Activated CD4-positive, CD25-positive, alpha-beta regulatory T cell treated with anti-CD3 and anti-CD28 coated beads, Interleukin-2, amount 50 U/mL, for 72 hours (primary cell): Measurements from ENCODE around the gene BTG1.
A peak's percentile ranks its signal among the peaks of the same experiment; 100 is the strongest.

Experiments
- DNase-seq: peaks from one replicate; pipeline ENCODE4 v3.0.0; 2021

BTG1 gene, protein sequence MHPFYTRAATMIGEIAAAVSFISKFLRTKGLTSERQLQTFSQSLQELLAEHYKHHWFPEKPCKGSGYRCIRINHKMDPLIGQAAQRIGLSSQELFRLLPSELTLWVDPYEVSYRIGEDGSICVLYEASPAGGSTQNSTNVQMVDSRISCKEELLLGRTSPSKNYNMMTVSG

DNA sequence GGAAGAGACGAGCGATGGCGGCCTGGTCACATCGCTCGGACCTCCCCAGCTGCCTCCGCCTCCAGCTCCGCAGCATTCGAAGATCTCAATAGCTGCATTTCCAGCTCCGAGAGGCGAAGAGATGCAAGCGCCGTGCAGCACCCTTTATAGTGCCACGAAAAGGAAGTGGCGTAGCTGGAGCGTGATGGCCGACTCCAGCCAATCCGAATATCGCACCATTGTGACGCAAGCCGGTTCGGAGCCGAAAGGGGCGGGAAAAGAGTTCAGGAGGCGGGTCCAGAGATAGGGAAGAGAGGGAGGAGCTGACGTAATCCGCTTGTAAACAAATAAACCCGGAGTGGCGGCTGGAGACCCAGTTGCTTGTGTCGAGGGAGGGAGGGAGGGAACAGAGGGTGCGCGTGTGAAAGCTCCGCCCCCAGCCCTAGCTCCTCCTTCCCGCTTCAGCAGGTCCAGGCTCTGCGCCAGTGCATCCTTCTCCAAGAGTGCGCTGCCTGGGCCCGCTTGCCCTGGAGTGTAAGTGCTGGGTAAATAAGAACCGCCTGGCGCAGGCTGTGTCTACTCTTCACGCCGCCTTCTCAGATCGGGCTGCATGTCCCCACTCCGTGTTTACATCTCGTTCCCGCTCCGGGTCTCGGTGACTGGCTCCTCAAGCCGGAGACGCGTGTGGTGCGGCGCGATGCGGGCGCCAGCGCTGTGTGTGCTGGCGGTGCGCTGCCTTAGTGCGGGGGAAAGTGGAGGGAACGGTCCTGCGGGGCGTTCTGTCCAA, at the start of gene BTG1:
Gene BTG1 (minus strand): TSS at position 116 of the 766 bp plus-strand sequence. CDS start 311 bp downstream, outside the sequence.
- peak; percentile 95 for DNase-seq

DNA sequence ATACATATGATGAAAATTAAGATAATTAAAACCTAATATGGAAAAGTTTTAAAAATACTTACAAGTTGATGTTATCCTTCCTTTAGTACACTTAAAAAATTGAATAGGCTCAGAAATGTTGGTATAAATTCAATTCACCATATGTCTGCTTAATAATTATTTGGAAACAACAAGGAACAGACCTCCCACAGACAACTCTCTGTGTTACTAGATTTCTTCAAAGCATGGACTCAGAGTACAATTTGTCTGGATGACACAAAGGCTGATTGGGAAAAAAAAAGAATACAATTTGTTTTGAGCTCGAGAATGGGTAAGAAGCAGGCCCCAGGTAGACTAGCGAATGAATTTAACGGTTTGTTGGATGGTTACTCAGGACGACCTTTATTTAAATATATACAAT, 48.9 kb upstream of the BTG1 start:
- DNase-seq, result no peak

DNA sequence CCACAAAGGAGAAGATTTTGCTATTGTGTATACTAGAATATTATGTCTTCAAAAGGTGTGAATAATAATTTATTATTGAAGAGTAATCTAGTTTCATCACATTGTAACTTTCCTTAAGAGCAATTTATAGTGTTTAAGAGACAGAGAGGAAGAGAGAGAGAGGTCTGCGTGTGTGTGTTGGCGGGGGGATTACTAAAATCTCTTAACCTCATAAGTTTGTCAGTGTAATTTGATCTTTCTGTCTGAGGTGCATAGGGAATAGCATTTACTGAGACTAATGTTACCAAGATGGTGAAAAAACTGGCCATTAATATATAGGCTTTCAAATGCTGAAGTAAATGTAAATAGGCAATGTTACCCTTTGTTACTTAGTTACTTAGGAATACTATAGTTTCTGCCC, 48.2 kb upstream of the BTG1 start:
- DNase-seq, result no peak

DNA sequence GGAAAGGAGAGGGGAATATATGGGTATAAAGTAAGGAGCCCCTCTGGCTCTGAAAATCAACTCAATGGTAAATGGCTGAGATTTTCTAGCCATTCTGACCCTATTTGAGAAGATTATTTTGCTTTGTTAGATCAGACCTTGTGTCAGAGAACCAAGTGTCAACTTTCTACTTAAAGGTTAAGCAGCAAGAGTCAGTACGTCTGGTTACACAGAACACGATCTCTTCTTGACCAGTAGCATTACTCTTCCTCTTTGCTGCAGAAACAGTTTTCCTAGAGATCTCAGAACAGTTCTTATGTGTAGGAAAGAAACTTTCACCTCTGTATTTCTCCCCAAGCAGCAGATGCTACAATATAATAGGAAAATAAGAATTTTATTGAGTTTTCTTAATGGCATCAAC, 47.4 kb upstream of the BTG1 start:
- DNase-seq, result no peak

DNA sequence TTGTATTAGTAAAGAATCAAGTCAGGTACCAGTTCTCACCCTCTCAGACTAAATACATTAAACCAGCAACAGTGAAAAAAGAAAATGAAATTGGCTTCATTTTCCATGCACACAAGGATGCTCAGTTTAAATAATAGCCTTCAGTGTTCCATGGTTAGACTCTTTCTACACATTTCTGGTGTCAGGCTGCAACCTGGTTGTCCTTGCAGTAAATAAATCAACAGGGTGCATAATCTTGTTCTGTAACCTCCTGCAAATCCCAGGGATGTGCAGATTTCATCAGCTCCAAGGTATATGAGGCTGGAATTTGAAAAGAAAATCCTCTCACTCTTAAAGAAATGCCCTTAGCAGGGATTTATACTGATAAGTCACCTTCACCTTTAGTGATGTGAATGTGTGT, 46.7 kb upstream of the BTG1 start:
- DNase-seq, result no peak

DNA sequence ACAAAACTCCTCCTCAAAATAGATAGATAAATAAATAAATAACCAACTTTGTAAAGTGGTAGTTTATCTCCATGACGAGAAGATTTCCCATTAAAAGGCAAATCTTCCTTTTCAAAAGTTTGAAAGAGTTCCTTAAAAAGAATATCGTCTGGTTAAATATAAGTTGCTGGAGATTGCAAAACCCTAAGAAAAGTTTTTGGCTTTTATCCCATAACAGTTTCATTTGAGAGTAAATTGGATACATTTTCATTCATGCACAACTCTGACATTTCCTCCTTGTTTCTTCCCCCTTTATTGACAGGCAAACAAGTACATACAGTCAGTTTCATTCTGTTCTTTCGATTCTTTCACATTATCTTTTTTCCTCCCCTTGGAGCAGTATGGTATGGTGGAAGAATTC, 45.4 kb upstream of the BTG1 start:
- no peak for DNase-seq

DNA sequence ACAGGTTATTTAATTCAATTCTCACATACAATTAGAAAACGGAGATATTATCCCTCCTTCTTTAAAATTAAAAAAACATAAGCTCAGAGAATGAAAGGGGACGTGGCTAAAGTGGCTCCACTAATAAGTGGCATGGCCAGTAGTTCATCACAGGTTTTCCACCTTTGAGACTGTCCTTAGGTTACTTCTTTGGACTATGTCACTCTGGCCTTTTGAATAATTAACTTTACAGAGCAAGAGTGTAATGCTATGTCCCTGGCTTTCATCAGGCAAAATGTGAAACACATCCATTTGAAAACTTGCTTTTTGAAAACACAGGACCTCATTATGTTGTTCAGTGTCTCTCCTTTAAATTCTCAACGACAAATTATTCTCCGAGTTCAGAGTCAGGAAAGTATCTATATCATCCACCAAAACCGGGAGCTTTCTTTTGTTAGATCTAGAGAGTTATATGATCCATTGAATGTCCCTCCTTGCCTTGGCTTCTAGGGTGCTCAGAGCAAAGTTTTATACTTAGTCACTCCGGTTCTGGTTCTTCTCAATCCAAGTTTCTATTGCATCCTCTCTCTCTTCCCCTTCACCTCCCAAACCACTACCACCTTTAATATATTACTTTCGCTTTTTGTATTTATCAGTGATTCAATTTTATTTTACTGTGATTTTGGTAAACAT, 43.0 kb upstream of the BTG1 start:
- no peak for DNase-seq

DNA sequence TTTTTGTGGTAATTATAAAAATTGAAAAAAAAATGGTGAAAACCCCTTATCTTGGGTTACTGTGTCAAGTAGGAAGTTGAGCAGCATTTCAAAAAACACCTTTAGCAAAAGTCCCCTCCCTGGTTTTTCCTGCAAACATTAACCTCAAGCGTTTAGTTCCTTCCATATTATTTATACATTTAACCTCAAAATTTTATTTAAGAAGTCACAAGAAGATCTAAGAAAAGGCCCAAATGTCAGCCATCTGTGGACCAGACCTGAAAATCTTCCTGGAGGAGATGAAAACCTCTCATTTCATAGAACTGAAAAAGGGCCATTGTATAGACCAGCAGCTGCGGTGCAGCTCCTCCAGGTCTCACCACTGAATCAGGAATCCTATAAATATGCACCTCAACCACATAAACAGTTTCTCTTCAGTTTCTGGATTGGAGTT, 40.4 kb upstream of the BTG1 start:
- DNase-seq, result no peak

DNA sequence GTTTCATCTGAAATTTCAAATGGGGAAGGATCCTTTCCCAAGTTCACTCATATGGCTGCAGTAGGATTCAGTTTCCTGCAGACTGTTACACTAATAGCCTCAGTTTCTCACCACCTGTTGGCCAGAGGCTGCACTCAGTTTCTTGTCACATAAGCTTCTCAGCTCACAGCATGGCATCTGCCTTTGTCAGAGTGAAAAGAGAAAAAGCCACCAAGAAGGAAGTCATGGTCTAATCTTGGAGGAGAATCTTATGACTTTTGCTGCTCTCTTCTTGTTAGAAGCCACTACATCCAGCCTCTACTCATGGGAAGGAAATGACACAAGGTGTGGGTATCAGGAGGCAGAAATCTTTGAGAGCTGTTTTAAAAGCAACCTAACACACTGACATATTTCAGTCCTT, 39.4 kb upstream of the BTG1 start:
- no peak for DNase-seq

DNA sequence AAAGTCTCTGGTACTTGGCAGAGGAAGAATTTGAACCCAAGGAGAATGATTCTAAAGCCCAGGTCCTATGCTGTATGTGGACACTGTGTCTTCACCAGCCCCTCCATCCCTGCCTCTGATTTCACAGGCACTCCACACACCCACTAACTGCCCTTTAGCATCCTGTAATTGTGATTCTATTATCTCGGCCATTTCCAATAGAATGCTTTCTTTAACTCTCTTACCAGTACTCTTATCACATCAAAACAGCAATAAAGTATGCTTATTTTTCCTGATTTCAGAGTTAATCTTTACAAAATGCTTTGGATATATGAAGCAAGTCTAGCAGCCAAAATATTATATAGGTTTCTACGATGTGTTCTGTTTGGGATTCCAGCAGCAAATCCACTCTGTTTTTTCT, 37.9 kb upstream of the BTG1 start:
- DNase-seq, result no peak

DNA sequence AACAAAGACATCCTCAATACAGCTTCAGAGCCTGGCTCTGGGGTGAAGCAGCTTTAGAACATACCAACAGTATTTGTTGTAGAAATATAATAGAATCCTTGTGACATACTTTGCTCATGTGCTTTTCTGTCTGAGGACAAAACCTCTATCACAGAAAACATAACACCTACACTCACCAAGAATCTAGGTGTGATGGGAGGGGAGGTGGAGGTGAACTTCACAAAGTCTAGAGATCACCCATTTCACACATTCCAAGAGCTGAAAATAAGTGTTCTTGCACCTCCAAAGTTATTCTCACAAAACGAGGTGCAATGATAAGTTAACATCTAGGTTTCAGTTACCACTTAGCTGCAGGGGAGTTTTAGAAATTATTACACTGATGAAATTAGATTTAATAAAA, 32.7 kb upstream of the BTG1 start:
- no peak for DNase-seq

DNA sequence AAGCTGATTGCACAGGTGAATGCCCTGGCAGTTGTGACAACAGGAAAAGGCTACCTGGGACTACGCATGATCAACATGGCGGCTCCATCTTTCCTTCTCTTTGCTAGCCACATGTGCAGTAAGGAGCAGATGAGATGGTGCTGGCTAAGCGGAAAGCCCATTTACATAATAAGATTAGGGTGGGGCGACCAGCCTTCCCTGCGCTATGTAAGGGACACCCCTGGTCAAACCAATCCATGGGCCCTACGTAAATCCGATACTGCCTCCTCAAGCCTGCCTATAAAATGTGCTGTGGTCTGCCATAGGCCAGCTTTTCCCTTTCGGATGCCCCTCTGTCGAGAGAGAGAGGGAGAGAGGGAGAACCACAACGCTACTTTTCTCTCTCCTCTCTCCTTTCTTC, 31.0 kb upstream of the BTG1 start:
- DNase-seq, result no peak

DNA sequence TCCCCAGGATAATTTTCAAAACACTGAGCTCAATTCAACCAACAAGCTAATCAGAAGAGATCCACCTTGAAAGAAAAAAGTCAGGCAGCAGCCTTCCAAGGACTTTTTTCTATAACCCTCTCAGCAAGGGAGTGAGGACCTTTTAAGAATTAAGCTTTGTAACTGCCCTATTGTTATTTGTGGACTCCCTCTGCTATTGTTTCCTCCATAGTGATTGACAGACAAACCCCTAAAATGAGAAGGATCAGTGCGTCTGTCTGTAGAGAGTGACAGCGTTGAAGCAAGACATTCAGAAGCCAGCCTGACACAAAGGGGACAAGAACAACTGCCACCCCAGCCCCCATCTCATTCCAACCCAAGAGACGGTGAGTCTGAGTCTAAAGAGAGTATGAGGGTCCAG, 30.3 kb upstream of the BTG1 start:
- DNase-seq, result no peak

DNA sequence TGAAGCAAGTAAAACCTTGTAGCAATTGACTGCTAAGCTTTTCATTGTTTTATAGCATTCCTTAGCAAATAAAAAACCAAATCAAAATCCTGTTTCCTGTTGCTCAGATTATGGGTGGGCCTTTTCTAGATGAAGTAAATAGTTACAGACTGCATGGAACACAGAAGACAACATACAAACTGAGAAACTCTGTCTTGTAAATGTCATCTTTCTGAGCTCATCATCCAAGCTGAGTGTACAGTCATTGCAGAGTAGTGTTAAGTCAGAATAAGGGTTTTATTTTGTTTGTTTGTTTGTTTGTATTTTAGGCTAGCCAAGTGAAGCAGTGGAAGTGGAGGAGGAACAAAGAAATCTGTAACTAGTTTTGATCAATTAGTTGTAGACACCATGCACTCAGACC, 24.4 kb upstream of the BTG1 start:
- DNase-seq, result no peak

DNA sequence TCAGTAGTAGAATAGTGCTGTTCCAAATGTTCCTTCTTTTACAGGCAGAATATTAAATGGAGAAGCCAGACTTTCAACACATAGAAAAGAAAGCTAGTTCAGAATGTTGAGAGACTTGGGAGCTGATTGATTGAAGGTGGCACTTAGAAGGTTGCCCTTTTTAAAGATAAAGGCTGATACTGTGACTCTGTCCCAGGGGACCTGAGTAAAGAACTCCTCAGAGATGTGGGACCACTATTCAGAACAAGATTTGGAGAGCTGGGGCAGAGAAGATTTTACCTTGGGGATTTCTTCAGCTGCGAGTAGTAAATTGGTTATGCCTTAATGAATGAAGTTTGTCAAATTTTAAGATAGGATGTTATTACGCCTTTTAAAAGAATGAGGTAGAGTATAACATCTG, 21.4 kb upstream of the BTG1 start:
- no peak for DNase-seq

DNA sequence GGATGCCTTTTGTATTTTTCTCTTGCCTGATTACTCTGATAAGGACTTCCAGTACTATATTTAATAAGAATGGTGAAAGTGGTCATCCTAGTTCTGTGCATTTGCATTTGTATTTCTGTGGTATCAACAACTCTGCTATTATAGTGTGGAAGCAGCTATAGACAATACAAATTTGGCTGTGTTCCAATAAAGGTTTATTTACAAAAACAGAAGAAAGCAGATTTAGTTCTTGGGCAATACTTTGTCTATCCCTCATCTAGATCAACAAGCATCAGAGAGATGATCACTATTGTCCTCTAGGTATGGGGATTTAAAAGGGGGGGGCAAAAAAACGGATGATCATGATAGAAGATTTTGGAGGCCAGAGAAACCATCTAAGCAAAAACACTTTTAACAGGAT, 19.1 kb upstream of the BTG1 start:
- DNase-seq, result no peak

DNA sequence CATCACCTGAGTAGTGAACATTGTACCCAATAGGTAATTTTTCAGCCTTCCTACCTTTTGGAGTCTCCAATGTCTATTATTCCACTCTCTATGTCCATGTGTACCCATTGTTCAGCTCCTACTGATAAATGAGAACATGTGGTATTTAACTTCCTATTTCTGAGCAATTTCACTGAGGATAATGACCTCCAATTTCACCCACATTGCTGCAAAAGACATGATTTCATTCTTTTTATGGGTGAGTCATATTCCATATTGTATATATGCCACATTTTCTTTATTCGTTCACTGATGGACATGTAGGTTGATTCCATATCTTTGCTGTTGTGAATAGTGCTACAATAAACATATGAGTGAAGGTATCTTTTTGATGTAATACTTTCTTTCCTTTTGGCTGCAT, 16.4 kb upstream of the BTG1 start:
- no peak for DNase-seq

DNA sequence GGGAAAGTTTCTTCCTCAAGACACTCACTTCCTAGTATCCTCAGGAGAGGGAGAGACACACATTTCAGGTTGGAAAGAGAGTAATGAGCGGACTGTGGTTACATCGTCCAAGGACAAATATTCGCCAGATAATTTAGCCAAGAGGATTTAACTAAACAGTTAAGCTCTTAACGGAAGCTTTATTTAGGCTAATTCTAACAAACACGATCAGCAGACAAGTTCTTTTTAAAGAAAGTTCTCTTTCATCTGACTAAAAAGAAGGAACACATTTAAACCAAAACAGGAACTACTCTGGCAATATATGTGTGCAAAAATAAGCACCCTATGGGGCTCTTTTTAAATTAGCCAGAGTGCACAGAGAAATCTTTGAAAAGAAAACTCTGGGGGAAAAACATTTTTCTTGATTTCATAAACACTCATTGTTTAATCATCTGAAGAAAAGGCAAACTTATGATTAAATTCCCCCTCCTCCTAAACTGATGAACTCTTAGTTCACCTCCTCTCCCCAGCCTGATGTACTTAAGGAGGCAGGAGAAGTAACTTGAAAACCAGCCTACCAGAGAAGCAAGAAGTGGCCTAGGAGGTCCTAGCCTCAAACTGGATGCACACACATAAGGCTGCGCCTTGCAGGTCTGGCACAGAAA, 13.3 kb upstream of the BTG1 start:
- no peak for DNase-seq

DNA sequence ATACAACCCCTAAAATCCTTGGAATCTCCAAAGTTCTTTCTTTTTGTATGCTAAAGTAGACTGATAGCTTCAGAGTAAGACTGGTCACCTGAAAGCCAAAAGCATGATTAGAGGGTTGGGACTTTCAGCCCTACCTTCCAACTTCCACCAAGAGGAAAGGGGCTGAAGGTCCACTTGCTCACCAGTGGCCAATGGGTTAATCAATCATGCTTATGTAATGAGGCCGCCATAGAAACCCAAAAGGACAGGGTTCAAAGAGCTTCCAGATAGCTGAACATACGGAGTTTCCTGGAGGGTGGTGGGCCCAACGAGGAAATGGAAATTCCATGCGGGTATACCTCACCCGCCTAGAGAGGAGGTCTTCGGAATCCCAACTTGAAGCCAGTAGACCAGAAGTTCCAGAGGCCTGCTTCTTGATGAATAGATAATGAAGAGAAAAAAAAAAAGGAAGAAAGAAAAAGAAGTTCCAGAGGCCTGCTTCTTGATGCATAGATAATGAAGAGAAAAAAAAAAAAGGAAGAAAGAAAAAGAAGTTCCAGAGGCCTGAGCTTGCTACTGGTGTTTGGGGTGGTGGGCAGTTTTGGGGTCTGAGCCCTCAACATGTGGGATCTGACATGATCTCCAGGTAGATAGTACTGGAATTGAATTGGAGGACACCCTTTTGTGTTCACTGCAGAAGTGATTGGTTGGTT, 11.2 kb upstream of the BTG1 start:
- DNase-seq, result no peak

DNA sequence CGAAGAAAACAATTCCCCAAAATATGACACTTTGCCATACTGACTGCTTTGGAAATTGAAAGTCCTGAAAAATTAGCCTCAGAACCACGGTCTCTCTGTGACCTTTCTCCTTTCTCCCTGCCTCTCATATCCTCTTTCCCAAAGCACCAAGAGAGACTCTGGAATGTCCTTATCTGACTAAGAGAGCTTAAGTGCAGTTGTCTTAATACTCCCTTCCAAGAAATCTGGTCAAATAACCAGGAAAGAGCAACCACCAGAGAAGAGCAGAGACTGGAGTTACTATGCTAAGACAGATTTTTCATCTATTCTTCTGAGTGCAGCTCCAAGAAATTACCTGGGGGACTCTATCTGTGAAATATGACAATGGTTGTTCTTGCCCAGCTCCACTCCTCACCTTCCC, 10.5 kb upstream of the BTG1 start:
- DNase-seq, result no peak

DNA sequence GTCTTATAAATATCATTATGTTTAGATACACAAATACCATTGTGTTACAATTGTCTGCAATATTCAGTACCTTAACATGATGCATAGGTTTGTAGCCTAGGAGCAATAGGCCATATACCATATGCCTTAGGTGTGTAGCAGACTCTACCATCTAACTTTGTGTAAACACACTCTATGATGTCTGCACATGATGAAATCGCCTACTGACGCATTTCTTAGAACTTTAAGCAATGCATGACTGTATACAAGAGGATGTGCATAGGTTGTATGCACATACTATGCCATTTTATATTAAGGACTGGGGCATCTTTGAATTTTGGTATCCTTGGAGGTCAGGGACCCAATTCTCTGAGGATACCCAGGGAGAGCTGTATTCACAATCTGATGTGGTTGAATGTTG, 10.1 kb upstream of the BTG1 start:
- DNase-seq, result no peak

DNA sequence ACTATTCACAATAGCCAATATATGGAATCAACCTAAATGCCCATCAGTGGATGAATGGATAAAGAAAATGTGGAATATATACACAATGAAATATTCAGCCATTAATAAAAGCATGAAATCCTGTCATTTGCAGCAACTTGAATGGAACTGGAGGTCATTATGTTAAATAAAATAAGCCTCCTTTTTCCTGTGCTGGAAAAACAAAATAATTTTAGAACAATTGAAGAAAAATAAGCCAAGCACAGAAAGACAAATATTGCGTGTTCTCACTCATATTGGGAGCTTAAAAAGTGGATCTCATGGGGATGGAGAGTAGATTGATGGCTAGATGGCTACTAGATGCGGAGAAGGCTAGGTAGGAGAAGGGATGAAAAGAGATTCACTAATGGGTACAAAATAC, 6.3 kb upstream of the BTG1 start:
- DNase-seq, result no peak

DNA sequence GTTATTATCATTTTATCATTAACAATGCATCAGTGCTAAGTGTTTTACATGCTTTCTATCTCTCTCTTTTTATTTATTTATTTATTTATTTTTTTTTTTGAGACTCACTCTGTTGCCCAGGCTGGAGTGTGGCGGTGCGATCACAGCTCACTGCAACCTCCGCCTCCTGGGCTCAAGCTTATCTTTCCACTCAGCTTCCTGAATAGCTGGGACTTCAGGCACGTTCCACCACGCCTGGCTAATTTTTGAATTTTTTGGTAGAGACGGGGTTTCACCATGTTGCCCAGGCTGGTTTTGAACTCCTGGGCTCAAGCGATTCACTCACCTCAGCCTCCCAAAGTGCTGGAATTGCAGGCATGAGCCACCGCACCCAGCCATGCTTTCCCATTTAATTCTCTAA, 3.9 kb upstream of the BTG1 start:
- DNase-seq, result no peak
